ENCODE data around the gene GRAP2.

GRCh38 chr22:39913321-39913720 lies 12.4 kb downstream of the GRAP2 start:
- TF ChIP-seq CTCF (conservative IDR thresholded peaks at IDR 0.05; ENCODE audit: low read length): no peak
- no peak for TF ChIP-seq EZH2phosphoT487 (IDR thresholded peaks at IDR 0.05; ENCODE audit: borderline replicate concordance)

Data from Loucy (cell line).